Activated T-helper 1 cell treated with anti-CD3 and anti-CD28 coated beads, Interleukin-2, amount 50 U/mL, for 16 hours (primary cell): ENCODE data around the gene SMLR1.
"Not testable (repeated sequence)": the region's sequence is repeated elsewhere in the genome, so short reads cannot be mapped to it uniquely, and the experiment has no call there.

Experiments
- DNase-seq, 2 donors: peaks; one replicate each; pipeline ENCODE4 v3.0.0-alpha.2; 2020; ENCODE audit warnings: low read depth in 1 of 2, low spot score in 1 of 2

SMLR1 gene

GRCh38 chr6:130827247-130828149 is at the start of gene SMLR1:
SMLR1 (plus strand) TSS chr6:130827406; CDS start chr6:130827414, 8 bp downstream.
- no peak for DNase-seq

GRCh38 chr6:130778946-130779657 is 48.1 kb upstream of the SMLR1 start:
- DNase-seq, result no peak

GRCh38 chr6:130779658-130780033 is 47.6 kb upstream of the SMLR1 start:
- DNase-seq, result no peak

GRCh38 chr6:130780122-130780521 is 47.1 kb upstream of the SMLR1 start:
- no peak for DNase-seq

- no peak for DNase-seq
These were observed 45.6 kb upstream of the SMLR1 start for GRCh38 chr6:130781557-130781956.

- DNase-seq, result no peak
These were observed 43.6 kb upstream of the SMLR1 start for GRCh38 chr6:130783416-130784107.

GRCh38 chr6:130787726-130788500 is 39.3 kb upstream of the SMLR1 start:
- no peak for DNase-seq

GRCh38 chr6:130788954-130789353 is 38.3 kb upstream of the SMLR1 start:
- DNase-seq, result no peak

GRCh38 chr6:130794010-130794697 is 33.1 kb upstream of the SMLR1 start:
- no peak for DNase-seq

GRCh38 chr6:130794738-130795137 is 32.5 kb upstream of the SMLR1 start:
- DNase-seq, result no peak

- no peak for DNase-seq
These were observed 30.8 kb upstream of the SMLR1 start for GRCh38 chr6:130796313-130796905.

- no peak for DNase-seq
These were observed 30.1 kb upstream of the SMLR1 start for GRCh38 chr6:130797061-130797460.

- DNase-seq, result not testable (repeated sequence)
These were observed 25.8 kb upstream of the SMLR1 start for GRCh38 chr6:130801368-130801767.

GRCh38 chr6:130810307-130811030 is 16.7 kb upstream of the SMLR1 start:
- DNase-seq, result no peak

GRCh38 chr6:130811932-130812331 is 15.3 kb upstream of the SMLR1 start:
- DNase-seq, result no peak

GRCh38 chr6:130814506-130814905 is 12.7 kb upstream of the SMLR1 start:
- no peak for DNase-seq

- DNase-seq, result no peak
These were observed 11.8 kb upstream of the SMLR1 start for GRCh38 chr6:130815200-130816071.

GRCh38 chr6:130822736-130823135 is 4.5 kb upstream of the SMLR1 start:
- no peak for DNase-seq
